ENCODE measurements around the gene DNM3.

The DNM3 gene

GRCh38 chr1:172457479-172458130, 616.3 kb downstream of the DNM3 start:
- TF ChIP-seq CTCF (IDR thresholded peaks at IDR 0.05; ENCODE audit: insufficient read depth, low read depth, low read length, missing control alignments) = no peak
- no peak overlapping the region for H3K4me3 ChIP-seq (ENCODE audit: low read length)
- no peak for DNase-seq (ENCODE audit: low read depth)

- DNase-seq (ENCODE audit: low read depth) = peak; percentile 88
- no peak overlapping the region for H3K4me3 ChIP-seq (ENCODE audit: low read length)
- TF ChIP-seq CTCF (IDR thresholded peaks at IDR 0.05; ENCODE audit: insufficient read depth, low read depth, low read length, missing control alignments) = no peak
Observed at GRCh38 chr1:172460177-172460576, 618.9 kb downstream of the DNM3 start.

GRCh38 chr1:172460887-172461315, 619.6 kb downstream of the DNM3 start:
- no peak for DNase-seq (ENCODE audit: low read depth)
- no peak for TF ChIP-seq CTCF (IDR thresholded peaks at IDR 0.05; ENCODE audit: insufficient read depth, low read depth, low read length, missing control alignments)
- H3K4me3 ChIP-seq (ENCODE audit: low read length) = no peak overlapping the region

Measured in epithelial cell of esophagus (primary cell).